ENCODE data around the gene RAD52.

The RAD52 gene

GRCh38 chr12:897386-897785 lies 52.1 kb downstream of the RAD52 start:
- no peak for DNase-seq (ENCODE audit: low read depth)
- Histone ChIP-seq H3K9me3 (ENCODE audit: control insufficient read depth, low read length) (no peaks in the 10 kb centered on the region), H3K36me3 (ENCODE audit: control insufficient read depth, insufficient read depth, low read length, severe bottlenecking) (peaks cover 81% of the 10 kb centered on the region), H3K4me3 (ENCODE audit: low read length) (no peak overlapping the region), H3K4me1 (ENCODE audit: control insufficient read depth, insufficient read depth, low read length) (peaks cover 17% of the 10 kb centered on the region), H3K27me3 (replicated peaks; ENCODE audit: control insufficient read depth, insufficient read depth, low read length) (no peaks in the 10 kb centered on the region), H3K9ac (ENCODE audit: low read length) (no peak overlapping the region)

GRCh38 chr12:896031-896430 lies 53.5 kb downstream of the RAD52 start:
- H3K4me3 ChIP-seq (ENCODE audit: low read length) = no peak overlapping the region
- H3K9me3 ChIP-seq (ENCODE audit: control insufficient read depth, low read length) = no peaks in the 10 kb centered on the region
- DNase-seq (ENCODE audit: low read depth) = no peak
- peaks cover 76% of the 10 kb centered on the region for H3K36me3 ChIP-seq (ENCODE audit: control insufficient read depth, insufficient read depth, low read length, severe bottlenecking)
- no peaks in the 10 kb centered on the region for H3K27me3 ChIP-seq (replicated peaks; ENCODE audit: control insufficient read depth, insufficient read depth, low read length)
- peaks cover 17% of the 10 kb centered on the region for H3K4me1 ChIP-seq (ENCODE audit: control insufficient read depth, insufficient read depth, low read length)
- H3K9ac ChIP-seq (ENCODE audit: low read length) = no peak overlapping the region

GRCh38 chr12:894226-894625 lies 55.3 kb downstream of the RAD52 start:
- Histone ChIP-seq H3K27me3 (replicated peaks; ENCODE audit: control insufficient read depth, insufficient read depth, low read length) (no peaks in the 10 kb centered on the region), H3K9ac (ENCODE audit: low read length) (no peak overlapping the region), H3K4me1 (ENCODE audit: control insufficient read depth, insufficient read depth, low read length) (peaks cover 14% of the 10 kb centered on the region), H3K9me3 (ENCODE audit: control insufficient read depth, low read length) (no peaks in the 10 kb centered on the region), H3K36me3 (ENCODE audit: control insufficient read depth, insufficient read depth, low read length, severe bottlenecking) (peaks cover 74% of the 10 kb centered on the region), H3K4me3 (ENCODE audit: low read length) (no peak overlapping the region)
- DNase-seq (ENCODE audit: low read depth) = no peak

- H3K9ac ChIP-seq (ENCODE audit: low read length) = no peak overlapping the region
- no peak overlapping the region for H3K4me3 ChIP-seq (ENCODE audit: low read length)
- H3K36me3 ChIP-seq (ENCODE audit: control insufficient read depth, insufficient read depth, low read length, severe bottlenecking) = peaks cover 96% of the 10 kb centered on the region
- no peaks in the 10 kb centered on the region for H3K9me3 ChIP-seq (ENCODE audit: control insufficient read depth, low read length)
- H3K27me3 ChIP-seq (replicated peaks; ENCODE audit: control insufficient read depth, insufficient read depth, low read length) = no peaks in the 10 kb centered on the region
- no peak for DNase-seq (ENCODE audit: low read depth)
- H3K4me1 ChIP-seq (ENCODE audit: control insufficient read depth, insufficient read depth, low read length) = no peaks in the 10 kb centered on the region
Measured at GRCh38 chr12:886206-886605, 63.3 kb downstream of the RAD52 start.

- Histone ChIP-seq H3K36me3 (ENCODE audit: control insufficient read depth, insufficient read depth, low read length, severe bottlenecking) (peaks cover 97% of the 10 kb centered on the region), H3K4me1 (ENCODE audit: control insufficient read depth, insufficient read depth, low read length) (no peaks in the 10 kb centered on the region), H3K9ac (ENCODE audit: low read length) (no peak overlapping the region), H3K9me3 (ENCODE audit: control insufficient read depth, low read length) (no peaks in the 10 kb centered on the region), H3K4me3 (ENCODE audit: low read length) (no peak overlapping the region), H3K27me3 (replicated peaks; ENCODE audit: control insufficient read depth, insufficient read depth, low read length) (no peaks in the 10 kb centered on the region)
- DNase-seq (ENCODE audit: low read depth) = no peak
Measured at GRCh38 chr12:885701-886100, 63.8 kb downstream of the RAD52 start.

GRCh38 chr12:884746-885414 lies 64.6 kb downstream of the RAD52 start:
- H3K9me3 ChIP-seq (ENCODE audit: control insufficient read depth, low read length) = no peaks in the 10 kb centered on the region
- no peaks in the 10 kb centered on the region for H3K27me3 ChIP-seq (replicated peaks; ENCODE audit: control insufficient read depth, insufficient read depth, low read length)
- no peaks in the 10 kb centered on the region for H3K4me1 ChIP-seq (ENCODE audit: control insufficient read depth, insufficient read depth, low read length)
- no peak overlapping the region for H3K4me3 ChIP-seq (ENCODE audit: low read length)
- H3K9ac ChIP-seq (ENCODE audit: low read length) = no peak overlapping the region
- H3K36me3 ChIP-seq (ENCODE audit: control insufficient read depth, insufficient read depth, low read length, severe bottlenecking) = peaks cover 97% of the 10 kb centered on the region
- no peak for DNase-seq (ENCODE audit: low read depth)

- Histone ChIP-seq H3K9me3 (ENCODE audit: control insufficient read depth, low read length) (no peaks in the 10 kb centered on the region), H3K4me1 (ENCODE audit: control insufficient read depth, insufficient read depth, low read length) (no peaks in the 10 kb centered on the region), H3K36me3 (ENCODE audit: control insufficient read depth, insufficient read depth, low read length, severe bottlenecking) (peaks cover 83% of the 10 kb centered on the region), H3K4me3 (ENCODE audit: low read length) (no peak overlapping the region), H3K9ac (ENCODE audit: low read length) (no peak overlapping the region), H3K27me3 (replicated peaks; ENCODE audit: control insufficient read depth, insufficient read depth, low read length) (no peaks in the 10 kb centered on the region)
- no peak for DNase-seq (ENCODE audit: low read depth)
Measured at GRCh38 chr12:880656-881055, 68.8 kb downstream of the RAD52 start.

- no peak for DNase-seq (ENCODE audit: low read depth)
- H3K9me3 ChIP-seq (ENCODE audit: control insufficient read depth, low read length) = no peaks in the 10 kb centered on the region
- H3K4me3 ChIP-seq (ENCODE audit: low read length) = no peak overlapping the region
- H3K9ac ChIP-seq (ENCODE audit: low read length) = no peak overlapping the region
- H3K36me3 ChIP-seq (ENCODE audit: control insufficient read depth, insufficient read depth, low read length, severe bottlenecking) = peaks cover 83% of the 10 kb centered on the region
- H3K4me1 ChIP-seq (ENCODE audit: control insufficient read depth, insufficient read depth, low read length) = no peaks in the 10 kb centered on the region
- H3K27me3 ChIP-seq (replicated peaks; ENCODE audit: control insufficient read depth, insufficient read depth, low read length) = no peaks in the 10 kb centered on the region
Measured at GRCh38 chr12:879641-880040, 69.9 kb downstream of the RAD52 start.

GRCh38 chr12:873954-874353 lies 75.5 kb downstream of the RAD52 start:
- Histone ChIP-seq H3K27me3 (replicated peaks; ENCODE audit: control insufficient read depth, insufficient read depth, low read length) (no peaks in the 10 kb centered on the region), H3K9me3 (ENCODE audit: control insufficient read depth, low read length) (no peaks in the 10 kb centered on the region), H3K4me1 (ENCODE audit: control insufficient read depth, insufficient read depth, low read length) (no peaks in the 10 kb centered on the region), H3K9ac (ENCODE audit: low read length) (no peak overlapping the region), H3K36me3 (ENCODE audit: control insufficient read depth, insufficient read depth, low read length, severe bottlenecking) (peaks cover 75% of the 10 kb centered on the region), H3K4me3 (ENCODE audit: low read length) (no peak overlapping the region)
- no peak for DNase-seq (ENCODE audit: low read depth)

GRCh38 chr12:870378-870777 lies 79.1 kb downstream of the RAD52 start:
- Histone ChIP-seq H3K4me3 (ENCODE audit: low read length) (no peak overlapping the region), H3K36me3 (ENCODE audit: control insufficient read depth, insufficient read depth, low read length, severe bottlenecking) (peaks cover 82% of the 10 kb centered on the region), H3K27me3 (replicated peaks; ENCODE audit: control insufficient read depth, insufficient read depth, low read length) (no peaks in the 10 kb centered on the region), H3K9me3 (ENCODE audit: control insufficient read depth, low read length) (no peaks in the 10 kb centered on the region), H3K9ac (ENCODE audit: low read length) (no peak overlapping the region), H3K4me1 (ENCODE audit: control insufficient read depth, insufficient read depth, low read length) (no peaks in the 10 kb centered on the region)
- DNase-seq (ENCODE audit: low read depth) = no peak

GRCh38 chr12:868722-869121 lies 80.8 kb downstream of the RAD52 start:
- H3K9ac ChIP-seq (ENCODE audit: low read length) = no peak overlapping the region
- H3K9me3 ChIP-seq (ENCODE audit: control insufficient read depth, low read length) = no peaks in the 10 kb centered on the region
- peaks cover 76% of the 10 kb centered on the region for H3K36me3 ChIP-seq (ENCODE audit: control insufficient read depth, insufficient read depth, low read length, severe bottlenecking)
- no peaks in the 10 kb centered on the region for H3K4me1 ChIP-seq (ENCODE audit: control insufficient read depth, insufficient read depth, low read length)
- no peak for DNase-seq (ENCODE audit: low read depth)
- no peaks in the 10 kb centered on the region for H3K27me3 ChIP-seq (replicated peaks; ENCODE audit: control insufficient read depth, insufficient read depth, low read length)
- no peak overlapping the region for H3K4me3 ChIP-seq (ENCODE audit: low read length)

- DNase-seq (ENCODE audit: low read depth) = no peak
- Histone ChIP-seq H3K9me3 (ENCODE audit: control insufficient read depth, low read length) (no peaks in the 10 kb centered on the region), H3K9ac (ENCODE audit: low read length) (no peak overlapping the region), H3K4me1 (ENCODE audit: control insufficient read depth, insufficient read depth, low read length) (no peaks in the 10 kb centered on the region), H3K27me3 (replicated peaks; ENCODE audit: control insufficient read depth, insufficient read depth, low read length) (no peaks in the 10 kb centered on the region), H3K36me3 (ENCODE audit: control insufficient read depth, insufficient read depth, low read length, severe bottlenecking) (peaks cover 74% of the 10 kb centered on the region), H3K4me3 (ENCODE audit: low read length) (no peak overlapping the region)
Measured at GRCh38 chr12:867905-868304, 81.6 kb downstream of the RAD52 start.

Measured in adipocyte (in vitro differentiated cells).